H9 (cell line): ENCODE results near the gene TMC4. TPM values are rescaled to one million over a fixed set of nuclear protein-coding genes. Genes with fewer than 3 reads are reported as not detected.

ENCODE experiments used
- DNase-seq: peaks from one replicate; pipeline ENCODE4 v3.0.0-alpha.2; 2017
- H2AFZ ChIP-seq: one replicate; pipeline ENCODE4 v1.6.1; 2013; ENCODE audit warnings: mild to moderate bottlenecking, low read length, control low read depth, moderate library complexity
- H2AK5ac ChIP-seq: 2 replicates; pipeline ENCODE4 v1.6.1; 2013; ENCODE audit warnings: low read length, control low read depth, mixed read lengths; ENCODE audit not compliant: insufficient read length
- H2BK120ac ChIP-seq: one replicate; pipeline ENCODE4 v1.6.1; 2013; ENCODE audit warnings: low read depth, mild to moderate bottlenecking, low read length, control low read depth, inconsistent platforms; ENCODE audit not compliant: poor library complexity, severe bottlenecking
- H2BK12ac ChIP-seq: 2 replicates; pipeline ENCODE4 v1.6.1; 2013; ENCODE audit warnings: low read length, control low read depth, mixed read lengths, low read depth; ENCODE audit not compliant: insufficient read length
- H2BK15ac ChIP-seq: 2 replicates; pipeline ENCODE4 v1.6.1; 2013; ENCODE audit warnings: low read depth, low read length, control low read depth
- H2BK20ac ChIP-seq: one replicate; pipeline ENCODE4 v1.6.1; 2013; ENCODE audit warnings: low read depth, mild to moderate bottlenecking, low read length, control low read depth, inconsistent platforms; ENCODE audit not compliant: poor library complexity, severe bottlenecking
- H2BK5ac ChIP-seq: 2 replicates; pipeline ENCODE4 v1.6.1; 2013; ENCODE audit warnings: low read length, control low read depth, mixed read lengths; ENCODE audit not compliant: insufficient read length
- H3K14ac ChIP-seq: 2 replicates; pipeline ENCODE4 v1.6.1; 2013; ENCODE audit warnings: low read length, control low read depth; ENCODE audit not compliant: insufficient read depth
- H3K18ac ChIP-seq: 2 replicates; pipeline ENCODE4 v1.6.1; 2013; ENCODE audit warnings: low read depth, mild to moderate bottlenecking, mixed read lengths, low read length, control low read depth; ENCODE audit not compliant: insufficient read length
- H3K23ac ChIP-seq: 2 replicates; pipeline ENCODE4 v1.6.1; 2013; ENCODE audit warnings: low read length, control low read depth, mixed read lengths, low read depth; ENCODE audit not compliant: insufficient read length
- H3K23me2 ChIP-seq: 2 replicates; pipeline ENCODE4 v1.6.1; 2013; ENCODE audit warnings: low read depth, mild to moderate bottlenecking, mixed read lengths, low read length, control low read depth; ENCODE audit not compliant: insufficient read length, poor library complexity, severe bottlenecking
- H3K27ac ChIP-seq: 2 replicates; pipeline ENCODE4 v1.5.1; 2013; ENCODE audit warnings: low read length, control low read depth, mixed read lengths, low read depth; ENCODE audit not compliant: insufficient read length
- H3K27me3 ChIP-seq: 2 replicates; pipeline ENCODE4 v1.6.1; 2013; ENCODE audit warnings: low read length, control low read depth, inconsistent platforms; ENCODE audit not compliant: insufficient read depth
- H3K4ac ChIP-seq: 2 replicates; pipeline ENCODE4 v1.6.1; 2013; ENCODE audit warnings: low read depth, mild to moderate bottlenecking, control low read depth, inconsistent platforms, low read length, moderate library complexity
- H3K4me1 ChIP-seq: 2 replicates; pipeline ENCODE4 v1.6.1; 2013; ENCODE audit warnings: low read length, control low read depth, inconsistent platforms; ENCODE audit not compliant: insufficient read depth
- H3K4me2 ChIP-seq: 2 replicates; pipeline ENCODE4 v1.6.1; 2013; ENCODE audit warnings: low read length, control low read depth, mixed read lengths; ENCODE audit not compliant: insufficient read length, insufficient read depth
- H3K56ac ChIP-seq: 2 replicates; pipeline ENCODE4 v1.6.1; 2013; ENCODE audit warnings: low read depth, mild to moderate bottlenecking, mixed read lengths, low read length, control low read depth; ENCODE audit not compliant: insufficient read length
- H3K79me1 ChIP-seq: 2 replicates; pipeline ENCODE4 v1.6.1; 2013; ENCODE audit warnings: low read depth, mild to moderate bottlenecking, moderate library complexity, low read length, control low read depth, inconsistent platforms; ENCODE audit not compliant: insufficient read depth, poor library complexity, severe bottlenecking
- H3K79me2 ChIP-seq: 2 replicates; pipeline ENCODE4 v1.6.1; 2013; ENCODE audit warnings: low read length, control low read depth, inconsistent platforms; ENCODE audit not compliant: insufficient read depth
- H3K9ac ChIP-seq: 2 replicates; pipeline ENCODE4 v1.6.1; 2013; ENCODE audit warnings: low read length, control low read depth, mixed read lengths; ENCODE audit not compliant: insufficient read length; ENCODE audit errors: extremely low read depth
- H3K9me3 ChIP-seq: one replicate; pipeline ENCODE4 v1.6.1; 2013; ENCODE audit warnings: low read depth, low read length, inconsistent platforms; ENCODE audit not compliant: control insufficient read depth
- H3T11ph ChIP-seq: one replicate; pipeline ENCODE4 v1.6.1; 2013; ENCODE audit warnings: mild to moderate bottlenecking, low read length, control low read depth, inconsistent platforms
- H4K20me1 ChIP-seq: one replicate; pipeline ENCODE4 v1.6.1; 2013; ENCODE audit not compliant: control insufficient read depth, insufficient read length, insufficient read depth
- H4K5ac ChIP-seq: 2 replicates; pipeline ENCODE4 v1.6.1; 2013; ENCODE audit warnings: low read depth, mild to moderate bottlenecking, mixed read lengths, low read length, control low read depth; ENCODE audit not compliant: insufficient read length
- H4K8ac ChIP-seq: replicated peaks from 2 replicates; pipeline ENCODE4 v1.6.1; 2013; ENCODE audit warnings: low read length, control low read depth, mixed read lengths, low read depth; ENCODE audit not compliant: insufficient read length
- H4K91ac ChIP-seq: 2 replicates; pipeline ENCODE4 v1.6.1; 2013; ENCODE audit warnings: low read depth, mild to moderate bottlenecking, moderate library complexity, mixed read lengths, low read length, control low read depth; ENCODE audit not compliant: insufficient read length
- H3K27ac Mint-ChIP-seq, 3 experiments: 2 replicates in 2 of 3; 3 replicates in 1 of 3; pipeline ENCODE4 v1.8.0; 2020 to 2021; ENCODE audit warnings: mixed read lengths in 3 of 3, mild to moderate bottlenecking in 1 of 3, moderate library complexity in 1 of 3
- H3K27me3 Mint-ChIP-seq: 2 replicates; pipeline ENCODE4 v1.8.0; 2021; ENCODE audit warnings: low read depth, mild to moderate bottlenecking, moderate library complexity, mixed read lengths
- H3K36me3 Mint-ChIP-seq, 3 experiments: 2 replicates in 2 of 3; 3 replicates in 1 of 3; pipeline ENCODE4 v1.8.0; 2020 to 2021; ENCODE audit warnings: low read depth in 3 of 3, mixed read lengths in 3 of 3; ENCODE audit not compliant: insufficient read depth in 1 of 3
- H3K4me1 Mint-ChIP-seq, 2 experiments: 2 replicates each; pipeline ENCODE4 v1.8.0; 2020; ENCODE audit warnings: mixed read lengths in 2 of 2
- H3K4me3 Mint-ChIP-seq, 2 experiments: 2 replicates in 1 of 2; 3 replicates in 1 of 2; pipeline ENCODE4 v1.8.0; 2020 to 2021; ENCODE audit warnings: mild to moderate bottlenecking in 2 of 2, mixed read lengths in 2 of 2, moderate library complexity in 1 of 2
- H3K9me3 Mint-ChIP-seq, 2 experiments: 2 replicates in 1 of 2; 3 replicates in 1 of 2; pipeline ENCODE4 v1.8.0; 2020; ENCODE audit warnings: mild to moderate bottlenecking in 2 of 2, mixed read lengths in 2 of 2, moderate library complexity in 1 of 2
- WGBS: extraction: QIAGEN DNeasy Blood & Tissue Kit; methylation state at CpG from one replicate; pipeline ENCODE4 v1.1.7; 2013; ENCODE audit warnings: missing lambda C conversion rate, low lambda C conversion rate, mixed read lengths; ENCODE audit not compliant: insufficient read length; ENCODE audit errors: extremely low coverage; 5-methylcytosine and 5-hydroxymethylcytosine counted together
- total RNA-seq: library from RNA; stranded (reverse); gene quantifications from 2 replicates; pipeline ENCODE4 v1.2.1, GENCODE V29; 2021
- TF ChIP-seq, protein P1 (sequence below): fragments of 200-600 bp; sonication (generic); conservative IDR thresholded peaks from 3 replicates; pipeline ENCODE4 v1.8.0; 2021; ENCODE audit warnings: antibody characterized with exemption, mild to moderate bottlenecking

The TMC4 gene
- total RNA-seq, 1 experiment from 2014 or later: 12.2 TPM

DNA sequence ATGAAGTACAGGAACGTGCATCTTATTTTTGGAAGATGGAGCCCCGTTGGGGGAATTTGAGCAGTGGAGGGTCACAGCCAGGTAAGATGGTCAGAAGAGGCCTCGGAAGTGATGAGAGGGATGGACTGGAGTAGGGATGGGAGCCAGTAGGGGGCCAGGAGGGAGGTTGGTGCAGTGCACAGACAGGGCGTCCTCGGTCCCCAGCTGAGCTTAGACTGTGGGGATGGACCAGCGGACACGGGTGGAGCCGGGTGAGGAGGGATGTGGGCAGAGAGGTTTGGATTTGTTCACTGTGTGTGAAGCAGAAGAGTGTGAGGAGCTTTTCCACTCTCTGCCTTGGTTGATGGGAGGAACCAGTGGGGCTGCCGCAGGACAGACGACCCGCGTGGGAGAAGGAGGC is 38.3 kb upstream of the TMC4 start:
- Mint-ChIP-seq H3K9me3 (peaks cover 0 to 2% of the 10 kb centered on the region in 2 experiments; a peak in 2 of 5 replicates), H3K27me3 (peaks cover 3% of the 10 kb centered on the region), H3K4me1 (peaks cover 17 to 25% of the 10 kb centered on the region in 2 experiments), H3K27ac (peak overlapping the region in 2 of 3 experiments; percentile 4 to 90; a peak in 3 of 7 replicates), H3K4me3 (no peak overlapping the region), H3K36me3 (peaks cover 36 to 52% (median 39%) of the 10 kb centered on the region in 3 experiments; a peak in 6 of 7 replicates)
- Histone ChIP-seq H3K79me1 (no peaks in the 10 kb centered on the region), H2BK12ac (no peak overlapping the region), H3K27me3 (no peaks in the 10 kb centered on the region), H2BK5ac (no peak overlapping the region), H3K4me2 (no peak overlapping the region), H2BK120ac (no peak overlapping the region), H3K4me1 (no peaks in the 10 kb centered on the region), H3K18ac (no peak overlapping the region), H3K14ac (no peak overlapping the region), H3K23me2 (no peaks in the 10 kb centered on the region), H3T11ph (no peak overlapping the region), H4K91ac (no peak overlapping the region), H4K20me1 (peaks cover 3% of the 10 kb centered on the region), H3K79me2 (no peaks in the 10 kb centered on the region), H3K23ac (no peak overlapping the region), H3K27ac (no peak overlapping the region), H3K9me3 (no peaks in the 10 kb centered on the region), H2AK5ac (no peak overlapping the region), H2BK20ac (no peak overlapping the region), H3K56ac (no peak overlapping the region), H4K5ac (no peak overlapping the region), H3K9ac (no peak overlapping the region), H3K4ac (no peak overlapping the region), H2BK15ac (no peak overlapping the region), H2AFZ (no peak overlapping the region), H4K8ac (no peak overlapping the region)
- WGBS: no CpG with 5 or more reads among the region's 12 CpGs
- DNase-seq: no peak
- TF ChIP-seq, protein P1, sequence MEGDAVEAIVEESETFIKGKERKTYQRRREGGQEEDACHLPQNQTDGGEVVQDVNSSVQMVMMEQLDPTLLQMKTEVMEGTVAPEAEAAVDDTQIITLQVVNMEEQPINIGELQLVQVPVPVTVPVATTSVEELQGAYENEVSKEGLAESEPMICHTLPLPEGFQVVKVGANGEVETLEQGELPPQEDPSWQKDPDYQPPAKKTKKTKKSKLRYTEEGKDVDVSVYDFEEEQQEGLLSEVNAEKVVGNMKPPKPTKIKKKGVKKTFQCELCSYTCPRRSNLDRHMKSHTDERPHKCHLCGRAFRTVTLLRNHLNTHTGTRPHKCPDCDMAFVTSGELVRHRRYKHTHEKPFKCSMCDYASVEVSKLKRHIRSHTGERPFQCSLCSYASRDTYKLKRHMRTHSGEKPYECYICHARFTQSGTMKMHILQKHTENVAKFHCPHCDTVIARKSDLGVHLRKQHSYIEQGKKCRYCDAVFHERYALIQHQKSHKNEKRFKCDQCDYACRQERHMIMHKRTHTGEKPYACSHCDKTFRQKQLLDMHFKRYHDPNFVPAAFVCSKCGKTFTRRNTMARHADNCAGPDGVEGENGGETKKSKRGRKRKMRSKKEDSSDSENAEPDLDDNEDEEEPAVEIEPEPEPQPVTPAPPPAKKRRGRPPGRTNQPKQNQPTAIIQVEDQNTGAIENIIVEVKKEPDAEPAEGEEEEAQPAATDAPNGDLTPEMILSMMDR: no peak
